Mesendoderm (in vitro differentiated cells): ENCODE measurements around the gene PLCB1.
"Not testable (repeated sequence)": the region's sequence is repeated elsewhere in the genome, so short reads cannot be mapped to it uniquely, and the experiment has no call there.

ENCODE experiments used
- DNase-seq: peaks from one replicate; pipeline ENCODE4 v3.0.0; 2013
- H2AK5ac ChIP-seq: 2 replicates; pipeline ENCODE4 v1.6.1; 2013; ENCODE audit warnings: low read length, inconsistent platforms
- H2BK120ac ChIP-seq: 2 replicates; pipeline ENCODE4 v1.6.1; 2013; ENCODE audit warnings: low read depth, mild to moderate bottlenecking, low read length, moderate library complexity, mixed read lengths
- H2BK15ac ChIP-seq: replicated peaks from 2 replicates; pipeline ENCODE4 v1.6.1; 2013; ENCODE audit warnings: low read depth, mild to moderate bottlenecking, moderate library complexity
- H2BK5ac ChIP-seq: 2 replicates; pipeline ENCODE4 v1.6.1; 2013; ENCODE audit warnings: low read length, inconsistent platforms
- H3K18ac ChIP-seq: 2 replicates; pipeline ENCODE4 v1.6.1; 2013; ENCODE audit warnings: mild to moderate bottlenecking, low read length, mixed read lengths
- H3K23ac ChIP-seq: one replicate; pipeline ENCODE4 v1.6.1; 2013; ENCODE audit warnings: low read length
- H3K27ac ChIP-seq: 2 replicates; pipeline ENCODE4 v1.5.1; 2013; ENCODE audit warnings: low read depth, mild to moderate bottlenecking, inconsistent platforms, low read length, moderate library complexity
- H3K27me3 ChIP-seq: 2 replicates; pipeline ENCODE4 v1.6.1; 2013; ENCODE audit warnings: low read length, control low read depth, mild to moderate bottlenecking, inconsistent platforms; ENCODE audit not compliant: insufficient read depth, poor library complexity
- H3K36me3 ChIP-seq: 2 replicates; pipeline ENCODE4 v1.6.1; 2013; ENCODE audit warnings: low read length, inconsistent platforms; ENCODE audit not compliant: control insufficient read depth, insufficient read depth
- H3K4ac ChIP-seq: one replicate; pipeline ENCODE4 v1.6.1; 2013; ENCODE audit warnings: low read depth, mild to moderate bottlenecking, low read length, moderate library complexity
- H3K4me1 ChIP-seq: 2 replicates; pipeline ENCODE4 v1.6.1; 2013; ENCODE audit warnings: low read depth, low read length, inconsistent platforms; ENCODE audit not compliant: control insufficient read depth
- H3K4me2 ChIP-seq: 2 replicates; pipeline ENCODE4 v1.6.1; 2013; ENCODE audit warnings: low read length
- H3K4me3 ChIP-seq: 2 replicates; pipeline ENCODE4 v1.5.1; 2013; ENCODE audit warnings: mild to moderate bottlenecking, low read length
- H3K56ac ChIP-seq: one replicate; pipeline ENCODE4 v1.6.1; 2013; ENCODE audit warnings: low read length
- H3K79me1 ChIP-seq: 2 replicates; pipeline ENCODE4 v1.6.1; 2013; ENCODE audit warnings: low read length, inconsistent platforms
- H3K79me2 ChIP-seq: 2 replicates; pipeline ENCODE4 v1.6.1; 2013; ENCODE audit warnings: mild to moderate bottlenecking, low read length; ENCODE audit not compliant: control insufficient read depth, insufficient read depth
- H3K9ac ChIP-seq: 2 replicates; pipeline ENCODE4 v1.6.1; 2013; ENCODE audit warnings: low read length, inconsistent platforms
- H4K5ac ChIP-seq: one replicate; pipeline ENCODE4 v1.6.1; 2013; ENCODE audit warnings: low read length
- H4K8ac ChIP-seq: one replicate; pipeline ENCODE4 v1.6.1; 2013; ENCODE audit warnings: low read depth, mild to moderate bottlenecking, control low read depth, low read length, moderate library complexity
- WGBS: extraction: QIAGEN DNeasy Blood & Tissue Kit; methylation state at CpG from one replicate; pipeline ENCODE4 v1.1.7; 2013; ENCODE audit warnings: low lambda C conversion rate, missing lambda C conversion rate; ENCODE audit not compliant: insufficient coverage; ENCODE audit errors: extremely low coverage; 5-methylcytosine and 5-hydroxymethylcytosine counted together

PLCB1 gene

DNA sequence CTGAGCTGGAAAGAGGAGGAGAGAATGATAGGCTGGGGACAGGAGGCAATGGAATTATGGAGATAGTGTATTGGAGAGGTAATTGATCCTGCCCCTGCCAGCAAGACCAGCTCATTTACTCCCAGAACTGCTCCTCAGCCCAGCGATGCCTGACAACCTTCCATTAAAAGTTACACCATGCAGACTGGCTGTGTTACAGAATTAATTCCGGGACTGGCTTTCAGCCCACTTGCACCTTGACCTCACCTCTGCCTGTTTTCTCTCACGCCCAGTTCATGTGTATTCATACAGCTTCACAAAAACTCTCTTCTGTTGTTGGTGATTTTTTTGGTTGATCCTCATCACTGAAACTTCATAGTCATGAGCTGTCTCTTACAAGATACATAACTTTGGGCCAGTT, 207.3 kb downstream of the PLCB1 start:
- no peak overlapping the region for H3K18ac ChIP-seq
- no peak overlapping the region for H3K27ac ChIP-seq
- no peak overlapping the region for H3K4me2 ChIP-seq
- H2BK15ac ChIP-seq = no peak overlapping the region
- H3K9ac ChIP-seq = no peak overlapping the region
- no peaks in the 10 kb centered on the region for H3K79me1 ChIP-seq
- H3K36me3 ChIP-seq = no peaks in the 10 kb centered on the region
- H2AK5ac ChIP-seq = no peak overlapping the region
- no peak overlapping the region for H3K4ac ChIP-seq
- no peak overlapping the region for H4K8ac ChIP-seq
- H2BK120ac ChIP-seq = no peak overlapping the region
- no peaks in the 10 kb centered on the region for H3K4me1 ChIP-seq
- no peaks in the 10 kb centered on the region for H3K79me2 ChIP-seq
- no peak overlapping the region for H3K23ac ChIP-seq
- no CpG with 5 or more reads among the region's 3 CpGs for WGBS
- H4K5ac ChIP-seq = no peak overlapping the region
- H3K56ac ChIP-seq = no peak overlapping the region
- H3K4me3 ChIP-seq = no peak overlapping the region
- no peak for DNase-seq
- H2BK5ac ChIP-seq = no peak overlapping the region
- H3K27me3 ChIP-seq = no peaks in the 10 kb centered on the region

- no peak overlapping the region for H2BK120ac ChIP-seq
- no peak for DNase-seq
- H4K5ac ChIP-seq = no peak overlapping the region
- H2BK5ac ChIP-seq = no peak overlapping the region
- H3K23ac ChIP-seq = no peak overlapping the region
- H4K8ac ChIP-seq = no peak overlapping the region
- no peak overlapping the region for H2BK15ac ChIP-seq
- H3K9ac ChIP-seq = no peak overlapping the region
- H3K4me1 ChIP-seq = no peaks in the 10 kb centered on the region
- H3K36me3 ChIP-seq = no peaks in the 10 kb centered on the region
- H3K79me1 ChIP-seq = no peaks in the 10 kb centered on the region
- H3K27me3 ChIP-seq = no peaks in the 10 kb centered on the region
- H3K4me3 ChIP-seq = no peak overlapping the region
- H3K4me2 ChIP-seq = no peak overlapping the region
- H2AK5ac ChIP-seq = no peak overlapping the region
- no peaks in the 10 kb centered on the region for H3K79me2 ChIP-seq
- H3K56ac ChIP-seq = no peak overlapping the region
- H3K4ac ChIP-seq = no peak overlapping the region
- no peak overlapping the region for H3K18ac ChIP-seq
- WGBS = no CpG with 5 or more reads among the region's 3 CpGs
- H3K27ac ChIP-seq = no peak overlapping the region
These were observed 210.3 kb downstream of the PLCB1 start for GRCh38 chr20:8342391-8342790.

DNA sequence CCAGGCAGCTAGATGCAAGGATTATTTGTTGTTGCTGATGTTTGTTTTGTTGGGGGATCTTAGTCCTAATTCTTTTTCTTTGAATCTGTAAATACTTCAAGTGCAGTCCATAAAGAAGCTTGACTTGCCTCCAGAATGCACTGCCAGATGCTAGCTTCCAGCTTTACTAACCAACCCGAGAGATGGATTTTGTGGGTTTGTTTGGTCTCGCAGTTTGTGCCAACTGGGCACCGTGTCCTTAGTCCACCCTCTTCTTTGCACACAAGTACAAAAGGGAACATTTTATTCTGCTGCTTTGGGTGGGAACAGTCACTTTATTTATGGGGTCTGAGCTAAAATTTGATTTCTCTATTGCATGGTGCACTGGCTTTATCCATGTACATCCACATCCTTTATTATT, 212.0 kb downstream of the PLCB1 start:
- H2BK15ac ChIP-seq = no peak overlapping the region
- H3K4me2 ChIP-seq = no peak overlapping the region
- no peak overlapping the region for H3K4me3 ChIP-seq
- H3K79me1 ChIP-seq = no peaks in the 10 kb centered on the region
- H3K9ac ChIP-seq = no peak overlapping the region
- H3K18ac ChIP-seq = no peak overlapping the region
- H4K5ac ChIP-seq = no peak overlapping the region
- WGBS = no CpG with 5 or more reads among the region's 3 CpGs
- no peak overlapping the region for H2AK5ac ChIP-seq
- H3K56ac ChIP-seq = no peak overlapping the region
- no peaks in the 10 kb centered on the region for H3K36me3 ChIP-seq
- no peak overlapping the region for H4K8ac ChIP-seq
- H3K23ac ChIP-seq = no peak overlapping the region
- H3K27ac ChIP-seq = no peak overlapping the region
- no peak overlapping the region for H3K4ac ChIP-seq
- H2BK5ac ChIP-seq = no peak overlapping the region
- no peaks in the 10 kb centered on the region for H3K4me1 ChIP-seq
- H3K27me3 ChIP-seq = no peaks in the 10 kb centered on the region
- H3K79me2 ChIP-seq = no peaks in the 10 kb centered on the region
- H2BK120ac ChIP-seq = no peak overlapping the region
- DNase-seq = no peak

- no peaks in the 10 kb centered on the region for H3K79me2 ChIP-seq
- no peak overlapping the region for H2BK120ac ChIP-seq
- no peaks in the 10 kb centered on the region for H3K36me3 ChIP-seq
- WGBS = no CpG with 5 or more reads among the region's 5 CpGs
- H3K9ac ChIP-seq = no peak overlapping the region
- H2AK5ac ChIP-seq = no peak overlapping the region
- H3K27ac ChIP-seq = no peak overlapping the region
- H3K4me3 ChIP-seq = no peak overlapping the region
- no peaks in the 10 kb centered on the region for H3K79me1 ChIP-seq
- H4K8ac ChIP-seq = no peak overlapping the region
- H2BK15ac ChIP-seq = no peak overlapping the region
- no peak overlapping the region for H4K5ac ChIP-seq
- H3K27me3 ChIP-seq = no peaks in the 10 kb centered on the region
- H3K56ac ChIP-seq = no peak overlapping the region
- H3K23ac ChIP-seq = no peak overlapping the region
- no peak overlapping the region for H3K4ac ChIP-seq
- H2BK5ac ChIP-seq = no peak overlapping the region
- DNase-seq = no peak
- H3K4me1 ChIP-seq = no peaks in the 10 kb centered on the region
- H3K4me2 ChIP-seq = no peak overlapping the region
- H3K18ac ChIP-seq = no peak overlapping the region
These were observed 212.6 kb downstream of the PLCB1 start for GRCh38 chr20:8344631-8345030.

- H2BK5ac ChIP-seq = no peak overlapping the region
- H3K4me2 ChIP-seq = no peak overlapping the region
- no CpG with 5 or more reads among the region's 1 CpG for WGBS
- H3K56ac ChIP-seq = no peak overlapping the region
- no peak overlapping the region for H3K9ac ChIP-seq
- no peaks in the 10 kb centered on the region for H3K27me3 ChIP-seq
- H2BK120ac ChIP-seq = no peak overlapping the region
- no peak overlapping the region for H3K18ac ChIP-seq
- no peak overlapping the region for H3K23ac ChIP-seq
- no peak overlapping the region for H2AK5ac ChIP-seq
- H3K27ac ChIP-seq = no peak overlapping the region
- no peak overlapping the region for H4K8ac ChIP-seq
- no peak overlapping the region for H3K4me3 ChIP-seq
- H3K79me2 ChIP-seq = no peaks in the 10 kb centered on the region
- H3K4ac ChIP-seq = no peak overlapping the region
- H4K5ac ChIP-seq = no peak overlapping the region
- H3K36me3 ChIP-seq = no peaks in the 10 kb centered on the region
- H3K4me1 ChIP-seq = no peaks in the 10 kb centered on the region
- no peaks in the 10 kb centered on the region for H3K79me1 ChIP-seq
- DNase-seq = no peak
- H2BK15ac ChIP-seq = no peak overlapping the region
These were observed 214.7 kb downstream of the PLCB1 start for GRCh38 chr20:8346700-8347270.

- not testable (repeated sequence) for DNase-seq, H3K4ac ChIP-seq, H3K4me2 ChIP-seq, H3K36me3 ChIP-seq, H2AK5ac ChIP-seq, H3K4me3 ChIP-seq, H3K56ac ChIP-seq, H3K27me3 ChIP-seq, H2BK120ac ChIP-seq, H3K9ac ChIP-seq, H3K79me2 ChIP-seq, H3K18ac ChIP-seq, H2BK5ac ChIP-seq, H3K4me1 ChIP-seq, H4K5ac ChIP-seq, H3K23ac ChIP-seq, H2BK15ac ChIP-seq, H3K27ac ChIP-seq, H4K8ac ChIP-seq, H3K79me1 ChIP-seq
- no CpG with 5 or more reads among the region's 2 CpGs for WGBS
These were observed 218.2 kb downstream of the PLCB1 start for GRCh38 chr20:8350225-8350624.
